Prostate gland (tissue), 2 donors: ENCODE data around the gene TAB2.

Source experiments
- POLR2A ChIP-seq: fragments of 450-650 bp; IDR thresholded peaks from one replicate; pipeline ENCODE4 v1.6.1; 2016; ENCODE audit warnings: antibody characterized with exemption, mild to moderate bottlenecking
- POLR2AphosphoS5 ChIP-seq: sonication (generic); formaldehyde crosslinking; IDR thresholded peaks from one replicate; pipeline ENCODE4 v1.6.1; 2017; ENCODE audit warnings: antibody characterized with exemption
- TF ChIP-seq, protein P1 (sequence below), 4 experiments: fragments of 200-600 bp in 2 of 4; fragments of 450-650 bp in 2 of 4; sonication (generic) in 2 of 4; IDR thresholded peaks; 1 replicate in 3 of 4; 2 replicates in 1 of 4; pipeline ENCODE4 v1.5.1; 2016 to 2019; ENCODE audit warnings: antibody characterized with exemption in 4 of 4, mild to moderate bottlenecking in 2 of 4, moderate library complexity in 2 of 4

DNA sequence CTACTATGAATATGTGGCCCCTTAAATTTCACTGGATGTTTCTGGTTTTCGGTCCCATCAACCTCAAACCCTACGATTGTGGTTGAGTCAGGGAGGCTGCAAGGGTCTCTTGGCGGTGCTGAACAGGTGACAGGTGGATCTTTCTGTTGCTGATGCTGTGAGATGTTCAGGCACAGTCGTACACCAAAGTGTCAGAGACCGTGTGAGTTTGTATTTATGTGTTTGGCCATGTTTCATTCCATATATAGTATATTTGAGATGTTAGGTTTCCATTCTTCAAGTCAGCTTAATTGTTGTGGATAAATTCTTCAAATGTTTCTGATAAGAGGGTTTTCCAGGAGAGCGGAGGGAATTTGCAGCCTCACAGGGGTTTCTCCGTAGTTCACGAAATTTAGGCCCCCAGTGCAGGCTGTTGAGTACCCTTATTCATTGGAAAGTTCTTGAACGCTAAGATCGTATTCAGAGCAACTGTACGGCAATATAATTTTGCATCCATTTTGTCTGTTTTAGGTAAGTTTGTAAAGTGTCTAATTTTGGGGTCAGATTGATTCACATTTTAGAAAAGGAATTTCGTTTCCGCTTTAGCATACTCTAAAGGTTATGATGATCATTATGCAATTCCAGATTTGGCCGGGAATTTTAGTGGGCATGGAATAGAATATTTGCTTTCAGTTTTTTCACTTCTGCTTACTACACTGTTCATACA is 1.2 kb downstream of the TAB2 start:
- TF ChIP-seq, protein P1, sequence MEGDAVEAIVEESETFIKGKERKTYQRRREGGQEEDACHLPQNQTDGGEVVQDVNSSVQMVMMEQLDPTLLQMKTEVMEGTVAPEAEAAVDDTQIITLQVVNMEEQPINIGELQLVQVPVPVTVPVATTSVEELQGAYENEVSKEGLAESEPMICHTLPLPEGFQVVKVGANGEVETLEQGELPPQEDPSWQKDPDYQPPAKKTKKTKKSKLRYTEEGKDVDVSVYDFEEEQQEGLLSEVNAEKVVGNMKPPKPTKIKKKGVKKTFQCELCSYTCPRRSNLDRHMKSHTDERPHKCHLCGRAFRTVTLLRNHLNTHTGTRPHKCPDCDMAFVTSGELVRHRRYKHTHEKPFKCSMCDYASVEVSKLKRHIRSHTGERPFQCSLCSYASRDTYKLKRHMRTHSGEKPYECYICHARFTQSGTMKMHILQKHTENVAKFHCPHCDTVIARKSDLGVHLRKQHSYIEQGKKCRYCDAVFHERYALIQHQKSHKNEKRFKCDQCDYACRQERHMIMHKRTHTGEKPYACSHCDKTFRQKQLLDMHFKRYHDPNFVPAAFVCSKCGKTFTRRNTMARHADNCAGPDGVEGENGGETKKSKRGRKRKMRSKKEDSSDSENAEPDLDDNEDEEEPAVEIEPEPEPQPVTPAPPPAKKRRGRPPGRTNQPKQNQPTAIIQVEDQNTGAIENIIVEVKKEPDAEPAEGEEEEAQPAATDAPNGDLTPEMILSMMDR (IDR thresholded peaks at IDR 0.05): no peak
- TF ChIP-seq POLR2AphosphoS5 (no peak), POLR2A (no peak)
